ENCODE data around the gene SFXN2.
"Not testable (repeated sequence)": the region's sequence is repeated elsewhere in the genome, so short reads cannot be mapped to it uniquely, and the experiment has no call there.

SFXN2 gene

GRCh38 chr10:102682416-102682815, 32.0 kb upstream of the SFXN2 start:
- no peak for DNase-seq

- DNase-seq, result no peak
Observed at GRCh38 chr10:102682981-102683380, 31.5 kb upstream of the SFXN2 start.

- DNase-seq, result no peak
Observed at GRCh38 chr10:102683736-102684135, 30.7 kb upstream of the SFXN2 start.

- no peak for DNase-seq
Observed at GRCh38 chr10:102691285-102692066, 23.0 kb upstream of the SFXN2 start.

GRCh38 chr10:102695401-102695800, 19.0 kb upstream of the SFXN2 start:
- not testable (repeated sequence) for DNase-seq

- DNase-seq, result no peak
Observed at GRCh38 chr10:102696736-102697135, 17.7 kb upstream of the SFXN2 start.

- DNase-seq, result no peak
Observed at GRCh38 chr10:102698894-102699293, 15.5 kb upstream of the SFXN2 start.

GRCh38 chr10:102701272-102701671, 13.2 kb upstream of the SFXN2 start:
- DNase-seq, result no peak

- DNase-seq, result no peak
Observed at GRCh38 chr10:102701796-102702195, 12.6 kb upstream of the SFXN2 start.

- no peak for DNase-seq
Observed at GRCh38 chr10:102702742-102703141, 11.7 kb upstream of the SFXN2 start.

- DNase-seq, result peak; percentile 48
Observed at GRCh38 chr10:102704915-102705314, 9.5 kb upstream of the SFXN2 start.

GRCh38 chr10:102705531-102705930, 8.9 kb upstream of the SFXN2 start:
- no peak for DNase-seq

- DNase-seq, result peak; percentile 65
Observed at GRCh38 chr10:102710609-102711008, 3.8 kb upstream of the SFXN2 start.

- DNase-seq, result no peak
Observed at GRCh38 chr10:102712089-102712488, 2.3 kb upstream of the SFXN2 start.

- DNase-seq, result no peak
Observed at GRCh38 chr10:102712843-102713538, 1.4 kb upstream of the SFXN2 start.

GRCh38 chr10:102713539-102713813, 960 bp upstream of the SFXN2 start:
- DNase-seq, result no peak

GRCh38 chr10:102713814-102714620, 419 bp upstream of the SFXN2 start, which contains the start of gene ARL3:
Gene ARL3, minus strand, starts transcription at chr10:102714397. Its CDS starts 122 bp downstream, at chr10:102714275.
- DNase-seq, result peak; percentile 100

- DNase-seq, result no peak
Observed at GRCh38 chr10:102715880-102716279, 1.4 kb downstream of the SFXN2 start.

GRCh38 chr10:102716900-102717565, 2.6 kb downstream of the SFXN2 start:
- not testable (repeated sequence) for DNase-seq

GRCh38 chr10:102718220-102718619, 3.8 kb downstream of the SFXN2 start:
- peak; percentile 35 for DNase-seq

- DNase-seq, result no peak
Observed at GRCh38 chr10:102720337-102720736, 5.9 kb downstream of the SFXN2 start.

GRCh38 chr10:102720775-102721301, 6.4 kb downstream of the SFXN2 start:
- DNase-seq, result no peak

GRCh38 chr10:102721954-102722353, 7.5 kb downstream of the SFXN2 start:
- DNase-seq, result no peak
